Epithelial cell of esophagus (primary cell): ENCODE results near the gene LHFPL3.

Experiments
- DNase-seq: peaks from one replicate; pipeline ENCODE4 v3.0.0; 2010; ENCODE audit warnings: low read depth
- H3K4me3 ChIP-seq: 2 replicates; pipeline ENCODE4 v1.5.1; 2011; ENCODE audit warnings: mild to moderate bottlenecking, low read length, control low read depth
- CTCF ChIP-seq: IDR thresholded peaks from 2 replicates; pipeline ENCODE4 v1.5.1; 2011; ENCODE audit warnings: low read depth, mild to moderate bottlenecking, low read length, control low read depth, inconsistent platforms; ENCODE audit not compliant: insufficient read depth; ENCODE audit errors: missing control alignments

Gene LHFPL3

GRCh38 chr7:104816537-104816936 lies 488.1 kb downstream of the LHFPL3 start:
- no peak overlapping the region for H3K4me3 ChIP-seq
- no peak for TF ChIP-seq CTCF
- no peak for DNase-seq

- no peak for DNase-seq
- TF ChIP-seq CTCF: no peak
These were observed 490.8 kb downstream of the LHFPL3 start for GRCh38 chr7:104818961-104819880.

GRCh38 chr7:104820836-104821535 lies 492.6 kb downstream of the LHFPL3 start:
- H3K4me3 ChIP-seq: no peak overlapping the region
- TF ChIP-seq CTCF: no peak
- DNase-seq: no peak

More at GRCh38 chr7:104818961-104819880, 490.8 kb downstream of the LHFPL3 start:
- no peak overlapping the region for H3K4me3 ChIP-seq

GRCh38 chr7:104823177-104823576 lies 494.8 kb downstream of the LHFPL3 start:
- no peak for TF ChIP-seq CTCF
- no peak overlapping the region for H3K4me3 ChIP-seq
- no peak for DNase-seq

- no peak overlapping the region for H3K4me3 ChIP-seq
- no peak for DNase-seq
- TF ChIP-seq CTCF: no peak
These were observed 496.7 kb downstream of the LHFPL3 start for GRCh38 chr7:104825099-104825498.

GRCh38 chr7:104826135-104826534 lies 497.7 kb downstream of the LHFPL3 start:
- no peak for DNase-seq
- H3K4me3 ChIP-seq: no peak overlapping the region
- no peak for TF ChIP-seq CTCF

GRCh38 chr7:104836976-104837375 lies 508.6 kb downstream of the LHFPL3 start:
- no peak overlapping the region for H3K4me3 ChIP-seq
- TF ChIP-seq CTCF: no peak
- no peak for DNase-seq
